Chondrocyte (in vitro differentiated cells): ENCODE results near the gene L3MBTL4. TPM values are rescaled to one million over a fixed set of nuclear protein-coding genes. Genes with fewer than 3 reads are reported as not detected.
A peak's percentile ranks its signal among the peaks of the same experiment; 100 is the strongest.

ENCODE experiments used
- DNase-seq: peaks from one replicate; pipeline ENCODE4 v3.0.0; 2021; ENCODE audit warnings: mixed read lengths, low spot score
- H3K27ac Mint-ChIP-seq: one replicate; pipeline ENCODE4 v1.8.0; 2021; ENCODE audit warnings: mild to moderate bottlenecking, moderate library complexity, mixed read lengths; ENCODE audit not compliant: unreplicated experiment
- H3K27me3 Mint-ChIP-seq: 2 replicates; pipeline ENCODE4 v1.8.0; 2021; ENCODE audit warnings: low read depth, mixed read lengths
- H3K36me3 Mint-ChIP-seq: 2 replicates; pipeline ENCODE4 v1.8.0; 2021; ENCODE audit warnings: low read depth, mixed read lengths
- H3K4me1 Mint-ChIP-seq: 2 replicates; pipeline ENCODE4 v1.8.0; 2021; ENCODE audit warnings: low read depth, mild to moderate bottlenecking, mixed read lengths
- H3K4me3 Mint-ChIP-seq: one replicate; pipeline ENCODE4 v1.8.0; 2021; ENCODE audit warnings: mild to moderate bottlenecking, moderate library complexity, mixed read lengths; ENCODE audit not compliant: unreplicated experiment
- H3K9me3 Mint-ChIP-seq: 2 replicates; pipeline ENCODE4 v1.8.0; 2021; ENCODE audit warnings: low read depth, mixed read lengths
- total RNA-seq: library from RNA; stranded (reverse); gene quantifications from 3 replicates; pipeline ENCODE4 v1.2.1, GENCODE V29; 2021
- TF ChIP-seq, protein P1 (sequence below): fragments of 200-600 bp; sonication (generic); IDR thresholded peaks from 2 replicates; pipeline ENCODE4 v1.5.0; 2021; ENCODE audit warnings: antibody characterized with exemption, mild to moderate bottlenecking, moderate library complexity

L3MBTL4 gene
- total RNA-seq, 1 donor from 2014 or later = 1.0 TPM

DNA sequence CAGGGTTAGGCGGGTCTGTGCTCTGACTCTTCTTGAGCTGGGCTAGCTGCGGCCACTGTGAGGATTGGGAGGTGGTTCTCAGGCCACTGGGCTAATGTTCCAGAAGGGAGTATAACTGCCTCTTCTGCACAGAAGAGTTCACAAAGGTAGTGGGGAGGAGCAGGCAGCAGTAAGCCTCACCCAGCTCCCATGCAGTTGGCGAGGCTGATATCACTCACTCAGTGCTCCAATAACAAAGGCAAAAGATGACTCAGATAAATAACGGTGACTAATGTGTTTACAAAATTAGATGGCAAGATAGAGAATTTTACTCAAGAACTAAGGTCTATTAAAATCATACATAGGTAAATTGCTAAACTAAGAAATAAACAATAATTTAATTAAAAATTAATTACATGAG lies 345.2 kb downstream of the L3MBTL4 start:
- peaks cover 14% of the 10 kb centered on the region for H3K9me3 Mint-ChIP-seq
- TF ChIP-seq, protein P1, sequence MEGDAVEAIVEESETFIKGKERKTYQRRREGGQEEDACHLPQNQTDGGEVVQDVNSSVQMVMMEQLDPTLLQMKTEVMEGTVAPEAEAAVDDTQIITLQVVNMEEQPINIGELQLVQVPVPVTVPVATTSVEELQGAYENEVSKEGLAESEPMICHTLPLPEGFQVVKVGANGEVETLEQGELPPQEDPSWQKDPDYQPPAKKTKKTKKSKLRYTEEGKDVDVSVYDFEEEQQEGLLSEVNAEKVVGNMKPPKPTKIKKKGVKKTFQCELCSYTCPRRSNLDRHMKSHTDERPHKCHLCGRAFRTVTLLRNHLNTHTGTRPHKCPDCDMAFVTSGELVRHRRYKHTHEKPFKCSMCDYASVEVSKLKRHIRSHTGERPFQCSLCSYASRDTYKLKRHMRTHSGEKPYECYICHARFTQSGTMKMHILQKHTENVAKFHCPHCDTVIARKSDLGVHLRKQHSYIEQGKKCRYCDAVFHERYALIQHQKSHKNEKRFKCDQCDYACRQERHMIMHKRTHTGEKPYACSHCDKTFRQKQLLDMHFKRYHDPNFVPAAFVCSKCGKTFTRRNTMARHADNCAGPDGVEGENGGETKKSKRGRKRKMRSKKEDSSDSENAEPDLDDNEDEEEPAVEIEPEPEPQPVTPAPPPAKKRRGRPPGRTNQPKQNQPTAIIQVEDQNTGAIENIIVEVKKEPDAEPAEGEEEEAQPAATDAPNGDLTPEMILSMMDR = no peak
- no peak overlapping the region for H3K4me3 Mint-ChIP-seq
- no peak for DNase-seq
- no peaks in the 10 kb centered on the region for H3K27me3 Mint-ChIP-seq
- no peak overlapping the region for H3K27ac Mint-ChIP-seq
- H3K36me3 Mint-ChIP-seq = peaks cover 1% of the 10 kb centered on the region
- no peaks in the 10 kb centered on the region for H3K4me1 Mint-ChIP-seq

DNA sequence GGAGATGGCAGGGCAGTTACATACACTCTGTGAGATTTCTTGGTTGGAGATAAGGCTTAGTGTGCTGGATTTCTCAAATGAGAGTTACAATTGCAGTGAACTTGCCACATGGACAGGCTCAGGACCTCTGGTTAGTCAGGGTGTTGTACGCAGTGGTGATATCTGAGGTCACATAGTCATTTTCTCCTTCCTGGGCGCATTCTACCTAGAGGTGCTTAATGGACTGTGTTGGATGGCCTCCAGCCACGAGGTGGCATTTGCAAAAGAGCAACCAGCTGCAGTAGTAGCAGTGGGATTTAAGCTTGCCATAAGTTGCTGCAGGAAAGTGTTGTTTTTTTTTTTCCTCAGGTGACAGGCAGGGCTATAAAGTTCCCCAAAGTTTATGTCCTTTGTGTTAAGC lies 345.6 kb downstream of the L3MBTL4 start:
- no peaks in the 10 kb centered on the region for H3K4me1 Mint-ChIP-seq
- H3K4me3 Mint-ChIP-seq = no peak overlapping the region
- TF ChIP-seq, protein P1 = no peak
- no peak overlapping the region for H3K27ac Mint-ChIP-seq
- DNase-seq = no peak
- H3K9me3 Mint-ChIP-seq = peaks cover 18% of the 10 kb centered on the region
- peaks cover 1% of the 10 kb centered on the region for H3K36me3 Mint-ChIP-seq
- H3K27me3 Mint-ChIP-seq = no peaks in the 10 kb centered on the region

DNA sequence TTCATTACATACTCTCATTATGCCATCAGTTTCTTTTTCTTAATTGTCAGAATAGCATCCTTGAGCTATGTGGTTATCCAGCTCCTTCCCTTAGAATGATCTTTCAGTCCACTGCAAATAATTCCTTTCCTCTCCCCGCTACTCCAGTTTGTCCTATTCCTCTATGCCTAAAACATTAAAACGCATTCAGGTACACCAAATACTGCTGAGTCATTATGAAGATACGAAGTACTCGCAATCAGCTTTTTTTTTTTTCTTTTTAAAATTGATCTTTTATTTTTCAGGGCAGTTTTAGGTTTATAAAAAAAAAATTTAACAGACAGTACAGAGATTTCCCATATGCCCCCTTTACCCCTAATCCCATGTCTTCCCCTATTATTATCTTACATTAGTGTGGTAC lies 354.6 kb downstream of the L3MBTL4 start:
- H3K9me3 Mint-ChIP-seq = peaks cover 15% of the 10 kb centered on the region
- H3K4me1 Mint-ChIP-seq = peaks cover 42% of the 10 kb centered on the region
- no peaks in the 10 kb centered on the region for H3K36me3 Mint-ChIP-seq
- no peak overlapping the region for H3K4me3 Mint-ChIP-seq
- H3K27me3 Mint-ChIP-seq = no peaks in the 10 kb centered on the region
- TF ChIP-seq, protein P1 = no peak
- DNase-seq = no peak
- no peak overlapping the region for H3K27ac Mint-ChIP-seq

DNA sequence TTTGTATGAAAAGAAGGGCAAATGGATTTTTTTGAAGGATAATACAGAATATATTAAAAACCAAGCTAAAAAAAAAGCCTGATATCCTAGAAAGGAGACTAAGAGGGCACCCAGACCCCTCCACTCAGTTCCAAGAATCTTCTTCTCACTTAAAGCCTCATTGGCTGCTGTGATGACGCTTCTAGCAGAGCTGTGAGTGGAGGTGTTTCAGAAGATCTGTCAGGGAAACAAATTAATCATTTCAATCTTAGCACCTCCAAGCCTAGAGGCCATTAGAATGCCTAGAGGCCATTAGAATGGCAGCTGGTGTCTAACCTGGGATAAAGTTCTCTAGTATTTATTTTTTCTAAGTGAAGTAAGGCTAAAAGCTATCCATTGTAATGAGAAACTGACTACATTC lies 355.2 kb downstream of the L3MBTL4 start:
- Mint-ChIP-seq H3K36me3 (no peaks in the 10 kb centered on the region), H3K4me1 (peaks cover 43% of the 10 kb centered on the region)
- TF ChIP-seq, protein P1 = no peak

DNA sequence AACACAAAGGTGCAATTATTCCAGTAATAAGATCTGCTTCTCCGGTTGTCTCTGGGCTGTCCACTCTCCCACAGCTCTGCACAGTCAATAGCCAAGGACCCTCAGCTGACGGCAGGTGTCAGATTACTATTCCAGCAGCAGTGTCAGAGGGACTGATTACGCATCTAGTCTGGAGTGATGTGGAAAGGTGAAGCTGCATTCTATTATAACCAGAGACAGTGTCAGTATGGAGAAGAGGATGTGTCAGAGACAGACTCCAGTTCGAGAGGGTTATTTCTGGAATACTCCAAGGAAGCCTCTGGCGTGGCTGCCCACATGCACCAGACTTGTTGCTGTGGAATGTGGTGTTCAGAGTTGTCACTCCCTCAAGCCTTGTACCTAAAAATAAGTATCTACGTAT lies 355.8 kb downstream of the L3MBTL4 start:
- TF ChIP-seq, protein P1 = no peak
- DNase-seq = no peak
- Mint-ChIP-seq H3K27me3 (no peaks in the 10 kb centered on the region), H3K27ac (peak overlapping the region; percentile 60), H3K4me3 (no peak overlapping the region), H3K4me1 (peaks cover 43% of the 10 kb centered on the region), H3K9me3 (peaks cover 9% of the 10 kb centered on the region), H3K36me3 (no peaks in the 10 kb centered on the region)

More for the DNA sequence above, 355.2 kb downstream of the L3MBTL4 start:
- Mint-ChIP-seq H3K27ac (peak overlapping the region; percentile 60), H3K27me3 (no peaks in the 10 kb centered on the region), H3K9me3 (peaks cover 15% of the 10 kb centered on the region), H3K4me3 (no peak overlapping the region)
- no peak for DNase-seq
